Sigmoid colon (tissue), 4 donors: ENCODE data around the gene HSD11B2.

Source experiments
- POLR2A ChIP-seq, 2 donors: fragments of 450-650 bp; IDR thresholded peaks; one replicate each; pipeline ENCODE4 v1.6.1; 2016; ENCODE audit warnings: antibody characterized with exemption in 2 of 2, mild to moderate bottlenecking in 2 of 2, moderate library complexity in 2 of 2
- POLR2AphosphoS5 ChIP-seq, 4 donors: sonication (generic); formaldehyde crosslinking; IDR thresholded peaks; one replicate each; pipeline ENCODE4 v1.6.1; 2017; ENCODE audit warnings: antibody characterized with exemption in 4 of 4
- TF ChIP-seq, protein P1 (sequence below), 4 experiments: fragments of 450-650 bp in 3 of 4; fragments of 200-600 bp in 1 of 4; IDR thresholded peaks; one replicate each; pipeline ENCODE4 v1.5.1; 2016 to 2019; ENCODE audit warnings: antibody characterized with exemption in 4 of 4, mild to moderate bottlenecking in 3 of 4, moderate library complexity in 2 of 4

DNA sequence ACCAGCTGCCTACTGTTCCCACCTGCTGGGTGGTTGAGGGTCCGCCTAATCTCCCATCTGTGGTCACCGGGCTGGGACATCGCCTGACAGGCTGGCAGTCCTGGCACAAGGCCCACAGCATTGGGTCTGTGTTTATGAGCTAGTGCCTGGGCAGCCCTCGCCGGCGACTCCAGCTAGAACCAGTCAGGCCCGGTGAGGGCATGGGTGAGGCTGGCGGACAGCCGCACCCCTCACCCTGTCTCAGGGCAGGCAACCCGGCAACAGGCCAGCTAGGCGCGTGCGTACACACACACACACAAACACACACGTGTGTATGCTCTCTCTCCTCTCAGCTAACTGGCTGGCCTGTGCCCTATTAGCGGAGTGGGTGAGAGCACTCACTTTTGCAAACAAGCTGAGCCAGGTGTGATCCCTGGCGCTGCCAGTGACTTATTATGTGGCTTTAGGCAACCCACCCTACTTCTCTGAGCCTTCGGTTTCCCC is 10.4 kb downstream of the HSD11B2 start:
- TF ChIP-seq POLR2A (IDR thresholded peaks at IDR 0.05), result peak in 1 of 2 donors; percentile 45
- TF ChIP-seq POLR2AphosphoS5 (IDR thresholded peaks at IDR 0.05), result peak in 1 of 4 donors; percentile 10
- TF ChIP-seq, protein P1, sequence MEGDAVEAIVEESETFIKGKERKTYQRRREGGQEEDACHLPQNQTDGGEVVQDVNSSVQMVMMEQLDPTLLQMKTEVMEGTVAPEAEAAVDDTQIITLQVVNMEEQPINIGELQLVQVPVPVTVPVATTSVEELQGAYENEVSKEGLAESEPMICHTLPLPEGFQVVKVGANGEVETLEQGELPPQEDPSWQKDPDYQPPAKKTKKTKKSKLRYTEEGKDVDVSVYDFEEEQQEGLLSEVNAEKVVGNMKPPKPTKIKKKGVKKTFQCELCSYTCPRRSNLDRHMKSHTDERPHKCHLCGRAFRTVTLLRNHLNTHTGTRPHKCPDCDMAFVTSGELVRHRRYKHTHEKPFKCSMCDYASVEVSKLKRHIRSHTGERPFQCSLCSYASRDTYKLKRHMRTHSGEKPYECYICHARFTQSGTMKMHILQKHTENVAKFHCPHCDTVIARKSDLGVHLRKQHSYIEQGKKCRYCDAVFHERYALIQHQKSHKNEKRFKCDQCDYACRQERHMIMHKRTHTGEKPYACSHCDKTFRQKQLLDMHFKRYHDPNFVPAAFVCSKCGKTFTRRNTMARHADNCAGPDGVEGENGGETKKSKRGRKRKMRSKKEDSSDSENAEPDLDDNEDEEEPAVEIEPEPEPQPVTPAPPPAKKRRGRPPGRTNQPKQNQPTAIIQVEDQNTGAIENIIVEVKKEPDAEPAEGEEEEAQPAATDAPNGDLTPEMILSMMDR (IDR thresholded peaks at IDR 0.05), result no peak
